ENCODE data around the gene KIF18B.

Gene KIF18B

GRCh38 chr17:44875761-44876160, 71.8 kb downstream of the KIF18B start:
- no peak for DNase-seq (ENCODE audit: low read depth)

Data from iris pigment epithelial cell (primary cell).